HG02623 (cell line): ENCODE results near the gene CTAGE6.
"Not testable (repeated sequence)": the region's sequence is repeated elsewhere in the genome, so short reads cannot be mapped to it uniquely, and the experiment has no call there.

ENCODE experiments used
- ATAC-seq: cut with Tn5 transposase; IDR thresholded peaks from one replicate; pipeline ENCODE4 v1.9.1; 2021; ENCODE audit warnings: moderate library complexity; ENCODE audit not compliant: unreplicated experiment

Gene CTAGE6

DNA sequence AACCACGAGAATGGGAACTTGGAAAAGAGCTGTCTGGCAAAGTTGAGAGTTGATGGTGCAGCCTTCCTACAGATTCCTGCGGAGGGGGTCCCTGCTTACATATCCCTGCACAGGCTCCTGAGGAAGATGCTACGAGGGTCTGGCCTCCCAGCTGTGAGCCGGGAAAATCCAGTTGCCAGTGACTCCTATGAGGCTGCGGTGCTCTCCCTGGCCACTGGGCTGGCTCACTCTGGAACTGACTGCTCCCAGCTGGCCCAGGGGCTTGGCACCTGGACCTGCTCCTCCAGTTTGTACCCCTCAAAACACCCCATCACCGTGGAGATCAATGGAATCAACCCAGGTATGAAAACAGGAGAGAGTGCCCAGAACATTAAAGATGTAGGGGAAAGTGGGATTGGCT is 37.2 kb downstream of the CTAGE6 start:
- ATAC-seq = not testable (repeated sequence)

DNA sequence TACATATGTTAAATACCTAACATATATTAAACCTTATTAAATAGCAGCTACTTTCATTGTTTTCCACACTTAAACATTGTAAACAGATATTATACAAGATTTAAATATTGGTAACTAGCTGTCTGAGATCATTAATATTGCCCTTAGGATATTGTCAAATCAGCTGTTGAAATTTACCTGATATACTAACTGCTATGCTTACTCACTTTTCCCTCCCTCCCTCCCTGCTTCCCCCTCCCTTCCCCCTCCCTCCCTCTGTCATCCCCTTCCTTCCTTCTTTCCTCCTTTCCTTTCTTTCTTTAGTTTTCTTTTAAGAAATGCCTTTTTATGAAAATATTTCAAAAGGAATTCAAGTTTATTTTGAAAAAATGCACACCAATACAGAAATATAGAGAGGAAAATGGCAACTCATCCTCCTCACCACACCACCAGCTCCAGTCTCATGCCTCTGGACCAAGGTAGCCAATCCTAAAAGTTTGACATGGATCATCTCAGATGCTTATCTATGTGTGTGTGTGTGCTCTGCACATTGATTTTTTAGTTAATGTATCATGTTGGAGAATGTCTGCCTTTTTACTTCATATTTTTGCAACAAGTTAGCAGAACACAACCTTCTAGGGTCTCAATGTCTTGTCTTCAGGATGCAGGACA is 41.8 kb downstream of the CTAGE6 start:
- ATAC-seq = not testable (repeated sequence)

DNA sequence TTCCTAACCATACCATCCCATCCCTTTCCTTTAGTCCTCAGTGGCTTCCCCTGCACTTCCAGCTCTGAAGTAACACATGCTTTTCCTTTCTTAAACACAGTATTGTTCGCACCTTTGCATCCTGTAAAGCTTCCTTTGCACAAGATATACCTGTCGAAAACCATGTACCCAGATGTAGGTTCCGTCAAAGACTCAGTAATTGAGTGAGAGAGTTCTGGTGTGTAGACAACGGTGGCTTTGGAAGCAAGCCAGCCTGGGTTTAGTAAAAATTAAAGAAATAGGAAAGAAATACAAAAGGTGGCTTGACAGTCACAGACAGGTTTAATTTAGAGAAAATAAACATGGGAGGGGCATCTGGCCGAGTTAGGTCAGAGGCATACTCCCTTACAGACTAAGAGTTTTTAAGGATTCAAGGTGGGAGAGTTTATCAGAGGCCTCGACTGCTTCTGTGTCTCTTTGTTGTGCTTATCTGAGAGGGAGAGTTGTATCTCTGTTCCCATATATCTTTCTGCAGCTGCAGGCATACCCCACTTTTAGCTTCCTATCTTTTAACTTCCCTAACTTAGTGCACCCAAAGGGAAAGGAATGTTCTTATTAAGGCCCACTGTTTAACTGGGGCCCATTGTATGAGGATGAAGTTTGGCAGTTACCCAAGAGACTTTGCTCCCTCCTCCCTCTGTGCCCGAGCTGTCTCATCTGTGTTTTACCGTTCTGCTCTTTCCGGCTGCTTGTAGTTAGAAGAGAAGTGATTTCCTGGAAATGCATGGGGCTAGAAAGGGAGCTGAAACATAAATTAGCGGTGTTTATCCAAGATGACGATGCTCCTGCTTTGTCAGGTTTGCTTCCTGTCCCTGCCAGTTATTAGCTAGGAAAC is 42.7 kb downstream of the CTAGE6 start:
- ATAC-seq = not testable (repeated sequence)

DNA sequence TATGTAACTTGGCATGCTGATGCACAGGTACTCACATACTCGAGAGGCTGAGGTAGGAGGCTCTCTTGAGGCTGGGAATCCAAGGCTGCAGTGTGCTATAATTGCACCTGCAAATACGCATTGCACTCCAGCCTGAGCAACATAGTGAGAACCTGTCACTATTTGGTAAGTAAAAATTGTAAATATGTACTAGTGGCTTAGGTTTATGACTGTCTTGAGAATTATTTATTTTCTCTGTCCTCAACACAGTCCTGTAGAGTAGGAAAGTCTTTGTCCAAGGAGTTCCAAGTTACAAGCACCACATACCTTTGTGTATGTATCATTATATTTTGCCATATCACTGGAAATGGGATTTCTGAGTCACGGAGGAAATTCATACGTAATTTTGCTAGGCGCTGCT is 45.1 kb downstream of the CTAGE6 start:
- ATAC-seq = not testable (repeated sequence)

GRCh38 chr7:143711727-143712324 is 45.7 kb downstream of the CTAGE6 start:
- not testable (repeated sequence) for ATAC-seq

DNA sequence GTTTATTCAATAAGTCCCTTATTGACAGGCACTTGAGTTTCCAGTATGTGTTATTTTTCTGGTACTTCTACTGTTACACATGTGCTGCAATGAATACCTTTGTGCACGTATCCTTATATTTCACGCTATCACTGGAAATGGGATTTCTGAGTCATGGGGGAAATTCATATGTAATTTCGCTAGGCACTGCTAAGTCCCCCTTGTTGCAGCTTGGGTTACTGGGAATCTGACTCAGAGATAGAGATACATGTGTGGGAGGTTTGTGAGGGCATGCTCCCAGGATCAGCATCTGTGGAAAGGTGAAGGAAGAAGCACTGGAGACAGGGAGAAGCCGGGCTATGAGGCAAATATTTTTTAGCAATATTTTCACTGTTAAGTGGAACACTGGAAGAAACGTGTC is 47.6 kb downstream of the CTAGE6 start:
- not testable (repeated sequence) for ATAC-seq
